Choroid plexus epithelial cell (primary cell): ENCODE results near the gene PEX3.
A peak's percentile ranks its signal among the peaks of the same experiment; 100 is the strongest.

ENCODE experiments used
- DNase-seq: peaks from one replicate; pipeline ENCODE4 v3.0.0-alpha.2; 2010; ENCODE audit warnings: low read depth
- H3K4me3 ChIP-seq: 2 replicates; pipeline ENCODE4 v1.5.1; 2011; ENCODE audit warnings: low read depth, mild to moderate bottlenecking, control low read depth, low read length, moderate library complexity
- CTCF ChIP-seq: conservative IDR thresholded peaks from 2 replicates; pipeline ENCODE4 v1.5.1; 2011; ENCODE audit warnings: low read depth, mild to moderate bottlenecking, control low read depth, inconsistent platforms, low read length, moderate library complexity

The PEX3 gene

GRCh38 chr6:143471822-143472221, 21.2 kb downstream of the PEX3 start:
- DNase-seq, result peak; percentile 5
- H3K4me3 ChIP-seq, result no peak overlapping the region
- no peak for TF ChIP-seq CTCF

GRCh38 chr6:143476545-143476944, 25.9 kb downstream of the PEX3 start:
- DNase-seq, result no peak
- no peak for TF ChIP-seq CTCF
- H3K4me3 ChIP-seq, result no peak overlapping the region

- no peak for TF ChIP-seq CTCF
- DNase-seq, result no peak
- H3K4me3 ChIP-seq, result no peak overlapping the region
Measured at GRCh38 chr6:143478479-143479062, 28.0 kb downstream of the PEX3 start.

GRCh38 chr6:143482593-143482992, 32.0 kb downstream of the PEX3 start:
- no peak for DNase-seq
- H3K4me3 ChIP-seq, result no peak overlapping the region
- no peak for TF ChIP-seq CTCF

GRCh38 chr6:143485967-143486366, 35.4 kb downstream of the PEX3 start:
- no peak for DNase-seq
- TF ChIP-seq CTCF, result no peak
- no peak overlapping the region for H3K4me3 ChIP-seq

GRCh38 chr6:143486752-143487151, 36.1 kb downstream of the PEX3 start:
- no peak for DNase-seq
- no peak for TF ChIP-seq CTCF
- H3K4me3 ChIP-seq, result no peak overlapping the region

GRCh38 chr6:143490244-143490643, 39.6 kb downstream of the PEX3 start:
- TF ChIP-seq CTCF, result no peak
- DNase-seq, result no peak

More at GRCh38 chr6:143490244-143490643, 39.6 kb downstream of the PEX3 start:
- no peak overlapping the region for H3K4me3 ChIP-seq
